GM10266 (cell line): ENCODE results near the gene NOXA1.
"Not testable (repeated sequence)": the region's sequence is repeated elsewhere in the genome, so short reads cannot be mapped to it uniquely, and the experiment has no call there.

Experiments
- DNase-seq: peaks from one replicate; pipeline ENCODE4 v3.0.0; 2012; ENCODE audit errors: extremely low spot score
- CTCF ChIP-seq: IDR thresholded peaks from 2 replicates; pipeline ENCODE4 v1.5.1; 2012; ENCODE audit warnings: mild to moderate bottlenecking, low read depth; ENCODE audit not compliant: control insufficient read depth, insufficient read depth; ENCODE audit errors: missing control alignments

Gene NOXA1

GRCh38 chr9:137447722-137448601, 24.8 kb downstream of the NOXA1 start:
- TF ChIP-seq CTCF, result no peak
- DNase-seq, result no peak

GRCh38 chr9:137448602-137448962, 25.4 kb downstream of the NOXA1 start:
- no peak for DNase-seq
- TF ChIP-seq CTCF, result no peak

GRCh38 chr9:137449081-137449844, 26.1 kb downstream of the NOXA1 start:
- no peak for DNase-seq

GRCh38 chr9:137449931-137450538, 26.8 kb downstream of the NOXA1 start:
- no peak for DNase-seq
- TF ChIP-seq CTCF, result no peak

More at GRCh38 chr9:137449081-137449844, 26.1 kb downstream of the NOXA1 start:
- TF ChIP-seq CTCF, result no peak

- DNase-seq, result not testable (repeated sequence)
Measured at GRCh38 chr9:137450539-137451222, 27.5 kb downstream of the NOXA1 start.

- DNase-seq, result not testable (repeated sequence)
Measured at GRCh38 chr9:137451264-137452005, 28.2 kb downstream of the NOXA1 start.

- no peak for TF ChIP-seq CTCF
Measured at GRCh38 chr9:137452006-137452760, 29.0 kb downstream of the NOXA1 start.

More at GRCh38 chr9:137452006-137452760, 29.0 kb downstream of the NOXA1 start:
- DNase-seq, result no peak
